Fibroblast of the conjunctiva (primary cell): ENCODE data around the gene DTWD2.
"Not testable (repeated sequence)": the region's sequence is repeated elsewhere in the genome, so short reads cannot be mapped to it uniquely, and the experiment has no call there.

Experiments
- DNase-seq: peaks from one replicate; pipeline ENCODE4 v3.0.0-alpha.2; 2010; ENCODE audit warnings: low read depth

The DTWD2 gene

GRCh38 chr5:118987988-118988865 lies at the start of gene DTWD2:
TSS of gene DTWD2 (minus strand) at chr5:118988547. CDS start at chr5:118988511, 36 bp downstream.
- peak; percentile 87 for DNase-seq

- peak; percentile 59 for DNase-seq
These were observed 49.3 kb upstream of the DTWD2 start for GRCh38 chr5:119037496-119038215.

- DNase-seq: peak; percentile 24
These were observed 47.9 kb upstream of the DTWD2 start for GRCh38 chr5:119036101-119036762.

- DNase-seq: no peak
These were observed 44.8 kb upstream of the DTWD2 start for GRCh38 chr5:119033135-119033534.

GRCh38 chr5:119032656-119033055 lies 44.3 kb upstream of the DTWD2 start:
- no peak for DNase-seq

GRCh38 chr5:119031905-119032304 lies 43.6 kb upstream of the DTWD2 start:
- DNase-seq: no peak

GRCh38 chr5:119031011-119031886 lies 42.9 kb upstream of the DTWD2 start:
- DNase-seq: no peak

- no peak for DNase-seq
These were observed 40.2 kb upstream of the DTWD2 start for GRCh38 chr5:119028575-119028974.

GRCh38 chr5:119022773-119023172 lies 34.4 kb upstream of the DTWD2 start:
- no peak for DNase-seq

GRCh38 chr5:119022017-119022745 lies 33.8 kb upstream of the DTWD2 start:
- peak; percentile 33 for DNase-seq

- DNase-seq: no peak
These were observed 32.9 kb upstream of the DTWD2 start for GRCh38 chr5:119021149-119021732.

- DNase-seq: no peak
These were observed 31.6 kb upstream of the DTWD2 start for GRCh38 chr5:119019949-119020348.

- no peak for DNase-seq
These were observed 31.2 kb upstream of the DTWD2 start for GRCh38 chr5:119019501-119019900.

- DNase-seq: no peak
These were observed 29.6 kb upstream of the DTWD2 start for GRCh38 chr5:119017994-119018393.

- no peak for DNase-seq
These were observed 27.9 kb upstream of the DTWD2 start for GRCh38 chr5:119016125-119016774.

- no peak for DNase-seq
These were observed 22.8 kb upstream of the DTWD2 start for GRCh38 chr5:119011186-119011585.

GRCh38 chr5:119010206-119010605 lies 21.9 kb upstream of the DTWD2 start:
- DNase-seq: no peak

GRCh38 chr5:119009131-119009530 lies 20.8 kb upstream of the DTWD2 start:
- DNase-seq: no peak

GRCh38 chr5:118999696-119000095 lies 11.3 kb upstream of the DTWD2 start:
- no peak for DNase-seq

- DNase-seq: not testable (repeated sequence)
These were observed 10.5 kb upstream of the DTWD2 start for GRCh38 chr5:118998861-118999260.
